IMR-90 (cell line): ENCODE data around the gene SPINK4. TPM values are rescaled to one million over a fixed set of nuclear protein-coding genes. Genes with fewer than 3 reads are reported as not detected.

Source experiments
- ATAC-seq: fragments of 200-7000 bp; cut with Tn5 transposase; 2 replicates; pipeline ENCODE4 v1.9.1; 2020; ENCODE audit warnings: low read depth, mild to moderate bottlenecking, moderate library complexity
- BruUV-seq: library from RNA; stranded (reverse); fragments of 400-500 nt; replicated peaks from 2 replicates; lab custom pipeline; 2021; lab: Mats Ljungman, UMichigan
- CTCF ChIA-PET: fragments of 300-600 bp; formaldehyde crosslinking; extraction: SDS; loops from one replicate; lab custom pipeline; 2021; ENCODE audit warnings: antibody characterized with exemption; lab: Yijun Ruan, JAX
- POLR2A ChIA-PET: fragments of 300-600 bp; sonication (Branson Sonifier 250); formaldehyde crosslinking; loops from one replicate; lab custom pipeline; 2022; ENCODE audit warnings: antibody characterized with exemption; ENCODE audit not compliant: unreplicated experiment; lab: Charles Lee
- DNase-seq: peaks from one replicate; pipeline ENCODE4 v3.0.0; 2013
- H2AFZ ChIP-seq: replicated peaks from 2 replicates; pipeline ENCODE3; 2013; ENCODE audit warnings: low read length, mild to moderate bottlenecking; ENCODE audit not compliant: poor library complexity
- H2AK5ac ChIP-seq: 2 replicates; pipeline ENCODE4 v1.6.1; 2013; ENCODE audit warnings: low read depth, low read length, inconsistent platforms
- H2AK9ac ChIP-seq: replicated peaks from 2 replicates; pipeline ENCODE3; 2013; ENCODE audit warnings: mild to moderate bottlenecking, low read depth, low read length, moderate library complexity; ENCODE audit not compliant: poor library complexity
- H2BK120ac ChIP-seq: 2 replicates; pipeline ENCODE4 v1.6.1; 2013; ENCODE audit warnings: low read depth, low read length, inconsistent platforms
- H2BK15ac ChIP-seq: 3 replicates; pipeline ENCODE4 v1.6.1; 2013; ENCODE audit warnings: low read depth, low read length, inconsistent platforms
- H2BK20ac ChIP-seq: 2 replicates; pipeline ENCODE4 v1.6.1; 2013; ENCODE audit warnings: low read depth, mild to moderate bottlenecking, inconsistent platforms, low read length, moderate library complexity
- H2BK5ac ChIP-seq: 2 replicates; pipeline ENCODE4 v1.6.1; 2013; ENCODE audit warnings: mild to moderate bottlenecking, low read depth, low read length, inconsistent platforms; ENCODE audit not compliant: poor library complexity, severe bottlenecking
- H3K14ac ChIP-seq: replicated peaks from 2 replicates; pipeline ENCODE4 v1.6.1; 2013; ENCODE audit warnings: low read depth, low read length, inconsistent platforms
- H3K18ac ChIP-seq: 2 replicates; pipeline ENCODE4 v1.6.1; 2013; ENCODE audit warnings: low read depth, low read length, control low read depth
- H3K23ac ChIP-seq: 2 replicates; pipeline ENCODE4 v1.6.1; 2013; ENCODE audit warnings: low read depth, low read length, inconsistent platforms
- H3K27ac ChIP-seq: 2 replicates; pipeline ENCODE4 v1.5.1; 2013; ENCODE audit warnings: mild to moderate bottlenecking, control low read depth, low read length; ENCODE audit not compliant: insufficient read depth
- H3K27me3 ChIP-seq: 2 replicates; pipeline ENCODE4 v1.6.1; 2013; ENCODE audit warnings: low read length; ENCODE audit not compliant: control insufficient read depth, insufficient read depth
- H3K36me3 ChIP-seq: 2 replicates; pipeline ENCODE4 v1.6.1; 2013; ENCODE audit warnings: low read length, mixed read lengths; ENCODE audit not compliant: control insufficient read depth, insufficient read depth
- H3K4ac ChIP-seq: 2 replicates; pipeline ENCODE4 v1.6.1; 2013; ENCODE audit warnings: low read depth, low read length, inconsistent platforms
- H3K4me1 ChIP-seq: 2 replicates; pipeline ENCODE4 v1.6.1; 2013; ENCODE audit warnings: low read length, mixed read lengths; ENCODE audit not compliant: control insufficient read depth, insufficient read depth
- H3K4me2 ChIP-seq: 2 replicates; pipeline ENCODE4 v1.6.1; 2013; ENCODE audit warnings: low read depth, mild to moderate bottlenecking, control low read depth, low read length, moderate library complexity
- H3K4me3 ChIP-seq: 2 replicates; pipeline ENCODE4 v1.5.1; 2013; ENCODE audit warnings: low read depth, mild to moderate bottlenecking, control low read depth, low read length, moderate library complexity; ENCODE audit not compliant: insufficient read depth
- H3K56ac ChIP-seq: 2 replicates; pipeline ENCODE4 v1.6.1; 2013; ENCODE audit warnings: low read length, inconsistent platforms; ENCODE audit not compliant: insufficient read depth; ENCODE audit errors: extremely low read depth
- H3K79me1 ChIP-seq, 2 experiments: 2 replicates each; pipeline ENCODE4 v1.6.1; 2013; ENCODE audit warnings: low read length in 2 of 2, inconsistent platforms in 1 of 2, low read depth in 1 of 2
- H3K9ac ChIP-seq: 2 replicates; pipeline ENCODE4 v1.6.1; 2013; ENCODE audit warnings: low read depth, low read length, control low read depth
- H3K9me1 ChIP-seq: 2 replicates; pipeline ENCODE4 v1.6.1; 2013; ENCODE audit warnings: low read length, inconsistent platforms; ENCODE audit not compliant: insufficient read depth
- H3K9me3 ChIP-seq: 2 replicates; pipeline ENCODE4 v1.6.1; 2013; ENCODE audit warnings: low read length; ENCODE audit not compliant: control insufficient read depth, insufficient read depth
- H4K20me1 ChIP-seq: 2 replicates; pipeline ENCODE4 v1.6.1; 2013; ENCODE audit warnings: low read length, inconsistent platforms; ENCODE audit not compliant: insufficient read depth
- H4K5ac ChIP-seq: 2 replicates; pipeline ENCODE4 v1.6.1; 2013; ENCODE audit warnings: mild to moderate bottlenecking, low read depth, low read length, control low read depth
- H4K8ac ChIP-seq, 2 experiments: 2 replicates each; pipeline ENCODE4 v1.6.1; 2013; ENCODE audit warnings: low read depth in 2 of 2, low read length in 2 of 2, control low read depth in 1 of 2, inconsistent platforms in 1 of 2
- H4K91ac ChIP-seq: 2 replicates; pipeline ENCODE4 v1.6.1; 2013; ENCODE audit warnings: low read depth, low read length, inconsistent platforms; ENCODE audit not compliant: insufficient read depth
- BHLHE40 ChIP-seq: fragments of 150-350 bp; IDR thresholded peaks from 2 replicates; pipeline ENCODE4 v1.6.1; 2016; ENCODE audit warnings: mild to moderate bottlenecking, low read depth, low read length
- CEBPB ChIP-seq: IDR thresholded peaks from 2 replicates; pipeline ENCODE4 v1.6.1; 2012; ENCODE audit warnings: low read depth, low read length, improper control_type of control experiment
- CHD1 ChIP-seq: IDR thresholded peaks from 2 replicates; pipeline ENCODE4 v1.6.1; 2012; ENCODE audit warnings: low read depth, low read length, improper control_type of control experiment
- CTCF ChIP-seq: conservative IDR thresholded peaks from 2 replicates; pipeline ENCODE4 v1.5.1; 2012; ENCODE audit warnings: mild to moderate bottlenecking, low read depth, low read length, improper control_type of control experiment
- ELK1 ChIP-seq: fragments of 150-350 bp; IDR thresholded peaks from 2 replicates; pipeline ENCODE4 v1.6.1; 2016; ENCODE audit warnings: low read depth, mild to moderate bottlenecking, low read length, moderate library complexity, borderline replicate concordance
- FOS ChIP-seq: fragments of 150-350 bp; IDR thresholded peaks from 2 replicates; pipeline ENCODE4 v1.6.1; 2016; ENCODE audit warnings: low read depth, low read length
- MAFK ChIP-seq: IDR thresholded peaks from 2 replicates; pipeline ENCODE4 v1.6.1; 2012; ENCODE audit warnings: low read depth, low read length, improper control_type of control experiment
- MAZ ChIP-seq: IDR thresholded peaks from 2 replicates; pipeline ENCODE4 v1.6.1; 2012; ENCODE audit warnings: low read depth, mild to moderate bottlenecking, low read length, improper control_type of control experiment, moderate library complexity, borderline replicate concordance
- MXI1 ChIP-seq: IDR thresholded peaks from 2 replicates; pipeline ENCODE4 v1.6.1; 2012; ENCODE audit warnings: low read depth, mild to moderate bottlenecking, low read length, moderate library complexity, borderline replicate concordance
- NFE2L2 ChIP-seq: fragments of 150-350 bp; IDR thresholded peaks from 2 replicates; pipeline ENCODE4 v1.6.1; 2016; ENCODE audit warnings: low read depth, mild to moderate bottlenecking, low read length
- POLR2A ChIP-seq: IDR thresholded peaks from 2 replicates; pipeline ENCODE4 v1.6.1; 2012; ENCODE audit warnings: mild to moderate bottlenecking, low read depth, low read length
- RAD21 ChIP-seq: IDR thresholded peaks from 2 replicates; pipeline ENCODE4 v1.6.1; 2012; ENCODE audit warnings: low read length, improper control_type of control experiment
- RCOR1 ChIP-seq: IDR thresholded peaks from 2 replicates; pipeline ENCODE4 v1.6.1; 2012; ENCODE audit warnings: mild to moderate bottlenecking, low read length, improper control_type of control experiment; ENCODE audit not compliant: insufficient replicate concordance
- RFX5 ChIP-seq: IDR thresholded peaks from 2 replicates; pipeline ENCODE4 v1.8.0; 2012; ENCODE audit warnings: low read depth, mild to moderate bottlenecking, low read length, moderate library complexity
- SMC3 ChIP-seq: fragments of 150-350 bp; IDR thresholded peaks from 2 replicates; pipeline ENCODE4 v1.6.1; 2016; ENCODE audit warnings: low read depth, mild to moderate bottlenecking, antibody characterized with exemption, low read length, moderate library complexity
- USF2 ChIP-seq: fragments of 150-350 bp; IDR thresholded peaks from 2 replicates; pipeline ENCODE4 v1.6.1; 2017; ENCODE audit warnings: mild to moderate bottlenecking, antibody characterized with exemption, low read length, low read depth
- WGBS, 2 experiments: methylation state at CpG; one replicate each; pipeline versions ENCODE4 v1.1.5 to v1.1.7; 2013; ENCODE audit warnings: missing lambda C conversion rate in 2 of 2; ENCODE audit not compliant: insufficient read length in 1 of 2; ENCODE audit errors: extremely low coverage in 2 of 2; 5-methylcytosine and 5-hydroxymethylcytosine counted together
- dilution Hi-C: fragments of 300-500 bp; cut with HindIII; formaldehyde crosslinking; loops from one replicate; pipeline ENCODE4 v1.14.3; 2018; ENCODE audit warnings: low sequenced_read_pairs; ENCODE audit not compliant: unreplicated experiment
- in situ Hi-C: fragments of 300-500 bp; cut with MboI; formaldehyde crosslinking; loops from 3 replicates; pipeline ENCODE4 v1.14.3; 2019; ENCODE audit warnings: low sequenced_read_pairs, inconsistent platforms, mixed read lengths
- intact Hi-C: fragments of 100-400 bp; cut with micrococcal nuclease; formaldehyde crosslinking; loops from 2 replicates; pipeline ENCODE4 v1.10.0; 2022
- polyA plus RNA-seq, 3 experiments: library from polyadenylated mRNA; depleted of rRNA; stranded (reverse); fragments of >200 nt; gene quantifications; 2 replicates each; pipeline ENCODE4 v1.2.3, GENCODE V29; 2012; ENCODE audit warnings: low replicate concordance in 1 of 3
- total RNA-seq: library from RNA; depleted of rRNA; stranded (reverse); fragments of >200 nt; gene quantifications from 2 replicates; pipeline ENCODE4 v1.2.3, GENCODE V29; 2012

Gene SPINK4
- total and polyA plus RNA-seq, 2 of the 4 experiments (the other 2 are of a cell fraction) = not detected

GRCh38 chr9:33270146-33270545 is 30.2 kb downstream of the SPINK4 start:
- no TSS peak for BruUV-seq
- Histone ChIP-seq H3K9ac (no peak overlapping the region), H2AK9ac (no peak overlapping the region), H3K23ac (no peak overlapping the region), H2AK5ac (no peak overlapping the region), H3K4ac (no peak overlapping the region), H3K4me2 (no peak overlapping the region), H3K27ac (no peak overlapping the region), H4K20me1 (no peaks in the 10 kb centered on the region), H3K36me3 (peaks cover 27% of the 10 kb centered on the region), H3K9me3 (no peaks in the 10 kb centered on the region), H2BK5ac (no peak overlapping the region), H3K4me3 (no peak overlapping the region), H3K18ac (no peak overlapping the region), H2BK15ac (no peak overlapping the region), H2AFZ (no peak overlapping the region), H3K9me1 (peaks cover 2% of the 10 kb centered on the region; the same call in 1 of the 2 replicates), H2BK20ac (no peak overlapping the region), H3K14ac (no peak overlapping the region), H4K5ac (no peak overlapping the region), H4K91ac (no peak overlapping the region), H3K4me1 (peaks cover 10% of the 10 kb centered on the region), H3K56ac (no peak overlapping the region), H2BK120ac (no peak overlapping the region), H4K8ac (no peak overlapping the region), H3K79me1 (peaks cover 28 to 37% of the 10 kb centered on the region in 2 experiments), H3K27me3 (no peaks in the 10 kb centered on the region)
- WGBS, 2 experiments = no CpG with 5 or more reads among the region's 3 CpGs
- ChIA-PET CTCF (no interaction called here), POLR2A (no interaction called here)
- dilution Hi-C loops = no loop called here
- in situ Hi-C loops = no loop called here
- intact Hi-C loops = no loop called here
- DNase-seq (no peak), ATAC-seq (no peak)
- TF ChIP-seq RAD21 = no peak
- TF ChIP-seq USF2 = no peak
- no peak for TF ChIP-seq CHD1
- no peak for TF ChIP-seq CTCF
- no peak for TF ChIP-seq NFE2L2
- TF ChIP-seq RCOR1 = no peak
- TF ChIP-seq MAFK = no peak
- no peak for TF ChIP-seq BHLHE40
- no peak for TF ChIP-seq CEBPB
- TF ChIP-seq SMC3 = no peak
- TF ChIP-seq POLR2A = no peak
- no peak for TF ChIP-seq ELK1
- no peak for TF ChIP-seq RFX5
- no peak for TF ChIP-seq FOS
- TF ChIP-seq MAZ = no peak
- no peak for TF ChIP-seq MXI1
